ENCODE data around the gene LRRC61. TPM values are rescaled to one million over a fixed set of nuclear protein-coding genes. Genes with fewer than 3 reads are reported as not detected.

The LRRC61 gene
- total RNA-seq, 6 experiments from 2014 or later = not detected

GRCh38 chr7:150333659-150334058 lies 10.5 kb downstream of the LRRC61 start:
- H3K27me3 Mint-ChIP-seq (ENCODE audit: insufficient read depth) = peaks cover 7% of the 10 kb centered on the region
- H3K36me3 Mint-ChIP-seq (ENCODE audit: low read depth) = no peaks in the 10 kb centered on the region
- H3K9me3 Mint-ChIP-seq = peaks cover 10% of the 10 kb centered on the region; the same call in 1 of the 2 replicates
- no peak for TF ChIP-seq CTCF (IDR thresholded peaks at IDR 0.05)
- DNase-seq = no peak
- peaks cover 6% of the 10 kb centered on the region; the same call in 1 of the 2 replicates for H3K4me1 Mint-ChIP-seq (ENCODE audit: low read depth)
- no peak overlapping the region for H3K4me3 Mint-ChIP-seq
- H3K27ac Mint-ChIP-seq = no peak overlapping the region

GRCh38 chr7:150334108-150334507 lies 11.0 kb downstream of the LRRC61 start:
- Mint-ChIP-seq H3K36me3 (ENCODE audit: low read depth) (no peaks in the 10 kb centered on the region), H3K4me1 (ENCODE audit: low read depth) (peaks cover 6% of the 10 kb centered on the region; the same call in 1 of the 2 replicates), H3K9me3 (peaks cover 7% of the 10 kb centered on the region; the same call in 1 of the 2 replicates), H3K4me3 (no peak overlapping the region), H3K27ac (no peak overlapping the region), H3K27me3 (ENCODE audit: insufficient read depth) (peaks cover 8% of the 10 kb centered on the region)
- no peak for TF ChIP-seq CTCF (IDR thresholded peaks at IDR 0.05)
- no peak for DNase-seq

GRCh38 chr7:150335108-150335773 lies 12.1 kb downstream of the LRRC61 start:
- TF ChIP-seq CTCF (IDR thresholded peaks at IDR 0.05) = no peak
- Mint-ChIP-seq H3K36me3 (ENCODE audit: low read depth) (no peaks in the 10 kb centered on the region), H3K27me3 (ENCODE audit: insufficient read depth) (peaks cover 16% of the 10 kb centered on the region), H3K4me3 (no peak overlapping the region), H3K9me3 (peaks cover 5% of the 10 kb centered on the region; the same call in 1 of the 2 replicates), H3K4me1 (ENCODE audit: low read depth) (peaks cover 12% of the 10 kb centered on the region; the same call in 1 of the 2 replicates), H3K27ac (no peak overlapping the region)
- DNase-seq = peak; percentile 21

- Mint-ChIP-seq H3K27ac (no peak overlapping the region), H3K4me1 (ENCODE audit: low read depth) (peaks cover 12% of the 10 kb centered on the region; the same call in 1 of the 2 replicates), H3K36me3 (ENCODE audit: low read depth) (no peaks in the 10 kb centered on the region), H3K27me3 (ENCODE audit: insufficient read depth) (peaks cover 16% of the 10 kb centered on the region), H3K9me3 (peaks cover 5% of the 10 kb centered on the region; the same call in 1 of the 2 replicates), H3K4me3 (no peak overlapping the region)
- TF ChIP-seq CTCF (IDR thresholded peaks at IDR 0.05) = no peak
- DNase-seq = no peak
Observed at GRCh38 chr7:150335774-150336112, 12.6 kb downstream of the LRRC61 start.

GRCh38 chr7:150336746-150337145 lies 13.6 kb downstream of the LRRC61 start:
- H3K4me1 Mint-ChIP-seq (ENCODE audit: low read depth) = peaks cover 12% of the 10 kb centered on the region; the same call in 1 of the 2 replicates

More at GRCh38 chr7:150336746-150337145, 13.6 kb downstream of the LRRC61 start:
- TF ChIP-seq CTCF (IDR thresholded peaks at IDR 0.05) = no peak
- Mint-ChIP-seq H3K36me3 (ENCODE audit: low read depth) (no peaks in the 10 kb centered on the region), H3K9me3 (peaks cover 5% of the 10 kb centered on the region; the same call in 1 of the 2 replicates), H3K27ac (no peak overlapping the region), H3K4me3 (no peak overlapping the region), H3K27me3 (ENCODE audit: insufficient read depth) (peaks cover 19% of the 10 kb centered on the region)
- DNase-seq = no peak
